DND-41 (cell line): ENCODE measurements around the gene SUSD6.

ENCODE experiments used
- ATAC-seq: fragments of 200-7000 bp; cut with Tn5 transposase; 3 replicates; pipeline ENCODE4 v1.9.1; 2021; ENCODE audit warnings: low read depth; ENCODE audit not compliant: insufficient read depth
- DNase-seq: peaks from one replicate; pipeline ENCODE4 v3.0.0-alpha.2; 2020
- H2AFZ ChIP-seq: 2 replicates; pipeline ENCODE4 v1.6.0; 2012; ENCODE audit warnings: low read depth, low read length
- H3K27ac ChIP-seq: 2 replicates; pipeline ENCODE4 v1.5.1; 2012; ENCODE audit warnings: low read length, inconsistent platforms
- H3K27me3 ChIP-seq: fragments of 200-600 bp; sonication (generic); 2 replicates; pipeline ENCODE4 v1.6.0; 2012; ENCODE audit warnings: low read length, mild to moderate bottlenecking, inconsistent platforms; ENCODE audit not compliant: insufficient read depth, poor library complexity
- H3K36me3 ChIP-seq: 2 replicates; pipeline ENCODE4 v1.5.1; 2012; ENCODE audit warnings: low read length, inconsistent platforms; ENCODE audit not compliant: insufficient read depth
- H3K4me1 ChIP-seq: 2 replicates; pipeline ENCODE4 v1.5.1; 2012; ENCODE audit warnings: mild to moderate bottlenecking, low read length; ENCODE audit not compliant: insufficient read depth
- H3K4me2 ChIP-seq: 2 replicates; pipeline ENCODE4 v1.6.0; 2012; ENCODE audit warnings: mild to moderate bottlenecking, moderate library complexity, low read length, inconsistent platforms; ENCODE audit not compliant: insufficient read depth
- H3K4me3 ChIP-seq, 2 experiments: fragments of 200-600 bp in 1 of 2; shearing (Covaris generic) in 1 of 2; 2 replicates each; pipeline ENCODE4 v1.5.1; 2012 to 2016; ENCODE audit warnings: inconsistent platforms in 2 of 2, low read length in 2 of 2, mild to moderate bottlenecking in 2 of 2, low read depth in 1 of 2, moderate library complexity in 1 of 2
- H3K79me2 ChIP-seq: 2 replicates; pipeline ENCODE4 v1.6.0; 2012; ENCODE audit warnings: low read length, inconsistent platforms; ENCODE audit not compliant: insufficient read depth
- H3K9ac ChIP-seq: 2 replicates; pipeline ENCODE4 v1.6.0; 2012; ENCODE audit warnings: low read depth, mild to moderate bottlenecking, inconsistent platforms, low read length, moderate library complexity
- H3K9me3 ChIP-seq: 2 replicates; pipeline ENCODE4 v1.5.1; 2012; ENCODE audit warnings: low read length, moderate library complexity, mild to moderate bottlenecking, inconsistent platforms; ENCODE audit not compliant: insufficient read depth, severe bottlenecking
- H4K20me1 ChIP-seq: 2 replicates; pipeline ENCODE4 v1.6.0; 2012; ENCODE audit warnings: low read length; ENCODE audit not compliant: insufficient read depth
- EZH2 ChIP-seq: IDR thresholded peaks from 3 replicates; pipeline ENCODE4 v1.6.1; 2012; ENCODE audit warnings: borderline replicate concordance, low read depth, mild to moderate bottlenecking, moderate library complexity, low read length, inconsistent platforms; ENCODE audit not compliant: severe bottlenecking
- TF ChIP-seq, protein P1 (sequence below): IDR thresholded peaks from 2 replicates; pipeline ENCODE4 v1.5.1; 2012; ENCODE audit warnings: borderline replicate concordance, low read length, moderate library complexity, mild to moderate bottlenecking; ENCODE audit not compliant: poor library complexity, severe bottlenecking; ENCODE audit errors: extremely low read depth

The SUSD6 gene

GRCh38 chr14:69682621-69683263 is 71.3 kb downstream of the SUSD6 start:
- Histone ChIP-seq H3K9me3 (no peaks in the 10 kb centered on the region), H3K4me1 (no peaks in the 10 kb centered on the region), H3K36me3 (no peaks in the 10 kb centered on the region), H3K9ac (no peak overlapping the region), H3K27ac (no peak overlapping the region), H3K27me3 (no peaks in the 10 kb centered on the region), H3K4me3 (no peak overlapping the region), H2AFZ (no peak overlapping the region), H3K4me2 (no peak overlapping the region), H4K20me1 (peaks cover 7% of the 10 kb centered on the region; the same call in 1 of the 2 replicates), H3K79me2 (no peaks in the 10 kb centered on the region)
- DNase-seq (no peak), ATAC-seq (no peak)
- TF ChIP-seq, protein P1, sequence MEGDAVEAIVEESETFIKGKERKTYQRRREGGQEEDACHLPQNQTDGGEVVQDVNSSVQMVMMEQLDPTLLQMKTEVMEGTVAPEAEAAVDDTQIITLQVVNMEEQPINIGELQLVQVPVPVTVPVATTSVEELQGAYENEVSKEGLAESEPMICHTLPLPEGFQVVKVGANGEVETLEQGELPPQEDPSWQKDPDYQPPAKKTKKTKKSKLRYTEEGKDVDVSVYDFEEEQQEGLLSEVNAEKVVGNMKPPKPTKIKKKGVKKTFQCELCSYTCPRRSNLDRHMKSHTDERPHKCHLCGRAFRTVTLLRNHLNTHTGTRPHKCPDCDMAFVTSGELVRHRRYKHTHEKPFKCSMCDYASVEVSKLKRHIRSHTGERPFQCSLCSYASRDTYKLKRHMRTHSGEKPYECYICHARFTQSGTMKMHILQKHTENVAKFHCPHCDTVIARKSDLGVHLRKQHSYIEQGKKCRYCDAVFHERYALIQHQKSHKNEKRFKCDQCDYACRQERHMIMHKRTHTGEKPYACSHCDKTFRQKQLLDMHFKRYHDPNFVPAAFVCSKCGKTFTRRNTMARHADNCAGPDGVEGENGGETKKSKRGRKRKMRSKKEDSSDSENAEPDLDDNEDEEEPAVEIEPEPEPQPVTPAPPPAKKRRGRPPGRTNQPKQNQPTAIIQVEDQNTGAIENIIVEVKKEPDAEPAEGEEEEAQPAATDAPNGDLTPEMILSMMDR: no peak
- TF ChIP-seq EZH2: no peak

- no peak for ATAC-seq
- H3K79me2 ChIP-seq: no peaks in the 10 kb centered on the region
- H3K27ac ChIP-seq: no peak overlapping the region
- peaks cover 7% of the 10 kb centered on the region; the same call in 1 of the 2 replicates for H4K20me1 ChIP-seq
- no peaks in the 10 kb centered on the region for H3K4me1 ChIP-seq
- no peak for DNase-seq
- no peaks in the 10 kb centered on the region for H3K27me3 ChIP-seq
- H3K9ac ChIP-seq: no peak overlapping the region
- H3K4me3 ChIP-seq: no peak overlapping the region
- H2AFZ ChIP-seq: no peak overlapping the region
- no peaks in the 10 kb centered on the region for H3K36me3 ChIP-seq
- H3K4me2 ChIP-seq: no peak overlapping the region
- TF ChIP-seq, protein P1: no peak
- no peak for TF ChIP-seq EZH2
- no peaks in the 10 kb centered on the region for H3K9me3 ChIP-seq
Observed at GRCh38 chr14:69683971-69684370, 72.6 kb downstream of the SUSD6 start.

DNA sequence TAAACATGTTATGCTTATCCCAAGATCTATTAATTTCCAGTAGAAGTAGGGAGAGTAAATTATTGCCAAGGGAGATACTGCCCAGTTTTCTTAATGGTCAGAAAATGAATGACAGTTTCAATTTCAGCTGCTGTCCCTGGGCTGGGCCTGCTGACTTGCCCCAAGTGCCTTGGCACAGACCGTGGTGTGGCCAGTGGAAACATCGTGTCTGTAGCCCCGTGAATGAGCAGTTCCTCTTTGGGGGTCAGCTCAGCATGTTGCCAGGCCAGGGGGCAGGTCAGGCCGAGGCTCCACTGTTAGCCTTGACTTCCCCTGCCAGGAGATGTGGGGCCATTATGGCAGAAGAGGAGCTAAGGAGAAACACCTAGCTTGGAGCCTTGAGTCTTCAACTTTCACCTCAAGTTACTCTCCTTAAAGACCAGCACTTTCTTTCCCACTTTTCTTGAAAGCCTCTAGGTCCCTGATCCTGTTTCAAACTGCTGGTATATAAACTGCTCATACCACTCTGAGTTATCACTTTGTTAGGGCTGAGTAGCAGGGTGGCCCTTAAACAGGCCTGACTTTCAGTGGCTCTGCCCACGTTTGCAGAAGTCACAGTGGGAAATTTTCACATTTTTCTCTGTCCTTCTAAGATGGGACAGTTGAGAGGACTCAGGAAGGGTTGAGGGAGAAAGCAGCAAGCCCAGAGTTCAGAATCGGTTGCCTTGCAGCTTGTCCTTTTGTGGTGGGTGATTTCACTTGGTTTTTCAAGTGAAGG is 73.2 kb downstream of the SUSD6 start:
- no peak for DNase-seq
- H2AFZ ChIP-seq: no peak overlapping the region
- H3K27me3 ChIP-seq: no peaks in the 10 kb centered on the region
- no peaks in the 10 kb centered on the region for H3K36me3 ChIP-seq
- no peaks in the 10 kb centered on the region for H3K79me2 ChIP-seq
- peaks cover 7% of the 10 kb centered on the region; the same call in 1 of the 2 replicates for H4K20me1 ChIP-seq
- no peak overlapping the region for H3K4me2 ChIP-seq
- H3K4me3 ChIP-seq: no peak overlapping the region
- H3K9me3 ChIP-seq: no peaks in the 10 kb centered on the region
- TF ChIP-seq, protein P1: no peak
- TF ChIP-seq EZH2: no peak
- no peak overlapping the region for H3K9ac ChIP-seq
- H3K27ac ChIP-seq: no peak overlapping the region
- H3K4me1 ChIP-seq: no peaks in the 10 kb centered on the region
- ATAC-seq: no peak
